Panc1 (cell line): ENCODE measurements around the gene C11orf65. TPM values are rescaled to one million over a fixed set of nuclear protein-coding genes. Genes with fewer than 3 reads are reported as not detected.

Experiments used
- ATAC-seq: fragments of 200-7000 bp; cut with Tn5 transposase; 2 replicates; pipeline ENCODE4 v1.9.1; 2020; ENCODE audit warnings: mild to moderate bottlenecking, moderate library complexity
- BruUV-seq: library from RNA; stranded (reverse); fragments of 400-500 nt; replicated peaks from 2 replicates; lab custom pipeline; 2021; lab: Mats Ljungman, UMichigan
- CTCF ChIA-PET: fragments of 300-600 bp; sonication (Branson Sonifier 250); formaldehyde crosslinking; loops from one replicate; lab custom pipeline; 2022; ENCODE audit warnings: antibody characterized with exemption; lab: Charles Lee
- POLR2A ChIA-PET: fragments of 300-600 bp; sonication (Branson Sonifier 250); formaldehyde crosslinking; loops from one replicate; lab custom pipeline; 2022; ENCODE audit warnings: antibody characterized with exemption; lab: Charles Lee
- DNase-seq: peaks from one replicate; pipeline ENCODE4 v3.0.0-alpha.2; 2010; ENCODE audit warnings: low read depth, low spot score
- H3K27ac ChIP-seq: 2 replicates; pipeline ENCODE4 v1.5.1; 2011; ENCODE audit warnings: mild to moderate bottlenecking, low read length, inconsistent platforms
- H3K27me3 ChIP-seq: fragments of 200-500 bp; sonication (Bioruptor generic); 2 replicates; pipeline ENCODE4 v1.6.0; 2014; ENCODE audit warnings: low read length, inconsistent platforms; ENCODE audit not compliant: control insufficient read depth, insufficient read depth
- H3K36me3 ChIP-seq: fragments of 200-500 bp; sonication (Bioruptor generic); 2 replicates; pipeline ENCODE4 v1.5.1; 2014; ENCODE audit warnings: inconsistent platforms, mild to moderate bottlenecking, low read length, moderate library complexity; ENCODE audit not compliant: control insufficient read depth, insufficient read depth
- H3K4me1 ChIP-seq: 2 replicates; pipeline ENCODE4 v1.5.1; 2011; ENCODE audit warnings: inconsistent platforms, mild to moderate bottlenecking, low read length, moderate library complexity; ENCODE audit not compliant: control insufficient read depth, insufficient read depth
- H3K4me3 ChIP-seq, 2 experiments: 2 replicates each; pipeline ENCODE4 v1.5.1; 2011 to 2012; ENCODE audit warnings: low read depth in 2 of 2, low read length in 2 of 2, mild to moderate bottlenecking in 2 of 2, inconsistent platforms in 1 of 2, moderate library complexity in 1 of 2
- H3K9me3 ChIP-seq: fragments of 200-500 bp; sonication (Bioruptor generic); 2 replicates; pipeline ENCODE4 v1.5.1; 2014; ENCODE audit warnings: low read depth, mild to moderate bottlenecking, inconsistent platforms, low read length, moderate library complexity; ENCODE audit not compliant: control insufficient read depth, insufficient read depth
- CTCF ChIP-seq: fragments of 450-650 bp; IDR thresholded peaks from 2 replicates; pipeline ENCODE4 v1.5.1; 2017; ENCODE audit warnings: mild to moderate bottlenecking
- POLR2AphosphoS5 ChIP-seq: IDR thresholded peaks from 2 replicates; pipeline ENCODE4 v1.6.1; 2012; ENCODE audit warnings: mild to moderate bottlenecking, low read depth, low read length, moderate library complexity
- REST ChIP-seq, 2 experiments: IDR thresholded peaks; 2 replicates each; pipeline ENCODE4 v1.6.1; 2011 to 2012; ENCODE audit warnings: low read depth in 2 of 2, control low read depth in 1 of 2, low read length in 1 of 2, mild to moderate bottlenecking in 1 of 2, moderate library complexity in 1 of 2; ENCODE audit not compliant: insufficient read depth in 1 of 2
- SIN3A ChIP-seq: IDR thresholded peaks from 2 replicates; pipeline ENCODE4 v1.6.1; 2012; ENCODE audit warnings: low read depth, mild to moderate bottlenecking, low read length, moderate library complexity, borderline replicate concordance; ENCODE audit not compliant: insufficient read depth
- TCF7L2 ChIP-seq: IDR thresholded peaks from 2 replicates; pipeline ENCODE4 v1.6.1; 2011; ENCODE audit warnings: mild to moderate bottlenecking, low read depth, low read length, inconsistent platforms
- in situ Hi-C: cut with HindIII; loops from 2 replicates; pipeline ENCODE4 v1.10.0; 2016; ENCODE audit warnings: low sequenced_read_pairs, low pct_unique_long_range_greater_than_20kb
- intact Hi-C: fragments of 100-400 bp; cut with micrococcal nuclease; formaldehyde crosslinking; loops from one replicate; pipeline ENCODE4 v1.10.0; 2022; ENCODE audit not compliant: unreplicated experiment
- total RNA-seq: library from RNA; stranded (reverse); gene quantifications from one replicate; pipeline ENCODE4 v1.2.1, GENCODE V29; 2021; ENCODE audit not compliant: unreplicated experiment

The C11orf65 gene
- total RNA-seq, 1 experiment from 2014 or later = 0.18 TPM

GRCh38 chr11:108346451-108346850 is 120.9 kb downstream of the C11orf65 start:
- Histone ChIP-seq H3K9me3 (no peaks in the 10 kb centered on the region), H3K36me3 (peaks cover 26% of the 10 kb centered on the region; the same call in 1 of the 2 replicates), H3K27me3 (no peaks in the 10 kb centered on the region), H3K27ac (no peak overlapping the region), H3K4me3 (no peak overlapping the region), H3K4me1 (no peaks in the 10 kb centered on the region)
- in situ Hi-C loops = no loop called here
- TF ChIP-seq POLR2AphosphoS5 = no peak
- no peak for TF ChIP-seq TCF7L2
- TF ChIP-seq REST (IDR thresholded peaks at IDR 0.05; ENCODE audit: insufficient read depth in 1 of 2, low read depth in 2 of 2, low read length in 1 of 2) = no peak
- TF ChIP-seq SIN3A = no peak
- POLR2A ChIA-PET = no interaction called here
- no peak for DNase-seq
- no peak for ATAC-seq
- no TSS peak for BruUV-seq
- CTCF ChIA-PET = no interaction called here
- intact Hi-C loops = loop anchor here (10.0 kb wide), 1 partner anchor 298 kb away; no protein-coding TSS in a partner anchor

GRCh38 chr11:108345767-108346166 is 121.6 kb downstream of the C11orf65 start:
- Histone ChIP-seq H3K27ac (no peak overlapping the region), H3K4me1 (no peaks in the 10 kb centered on the region), H3K4me3 (no peak overlapping the region), H3K27me3 (no peaks in the 10 kb centered on the region), H3K36me3 (peaks cover 23% of the 10 kb centered on the region; the same call in 1 of the 2 replicates), H3K9me3 (no peaks in the 10 kb centered on the region)
- ChIA-PET POLR2A (no interaction called here), CTCF (no interaction called here)
- BruUV-seq = no TSS peak
- intact Hi-C loops = loop anchor here (10.0 kb wide), 1 partner anchor 299 kb away; no protein-coding TSS in a partner anchor
- in situ Hi-C loops = no loop called here
- no peak for TF ChIP-seq REST (IDR thresholded peaks at IDR 0.05; ENCODE audit: insufficient read depth in 1 of 2, low read depth in 2 of 2, low read length in 1 of 2)
- TF ChIP-seq TCF7L2 = no peak
- TF ChIP-seq SIN3A = no peak
- no peak for TF ChIP-seq CTCF
- TF ChIP-seq POLR2AphosphoS5 = no peak
- no peak for ATAC-seq
- DNase-seq = no peak
